ENCODE data around the gene CLEC6A.

DNA sequence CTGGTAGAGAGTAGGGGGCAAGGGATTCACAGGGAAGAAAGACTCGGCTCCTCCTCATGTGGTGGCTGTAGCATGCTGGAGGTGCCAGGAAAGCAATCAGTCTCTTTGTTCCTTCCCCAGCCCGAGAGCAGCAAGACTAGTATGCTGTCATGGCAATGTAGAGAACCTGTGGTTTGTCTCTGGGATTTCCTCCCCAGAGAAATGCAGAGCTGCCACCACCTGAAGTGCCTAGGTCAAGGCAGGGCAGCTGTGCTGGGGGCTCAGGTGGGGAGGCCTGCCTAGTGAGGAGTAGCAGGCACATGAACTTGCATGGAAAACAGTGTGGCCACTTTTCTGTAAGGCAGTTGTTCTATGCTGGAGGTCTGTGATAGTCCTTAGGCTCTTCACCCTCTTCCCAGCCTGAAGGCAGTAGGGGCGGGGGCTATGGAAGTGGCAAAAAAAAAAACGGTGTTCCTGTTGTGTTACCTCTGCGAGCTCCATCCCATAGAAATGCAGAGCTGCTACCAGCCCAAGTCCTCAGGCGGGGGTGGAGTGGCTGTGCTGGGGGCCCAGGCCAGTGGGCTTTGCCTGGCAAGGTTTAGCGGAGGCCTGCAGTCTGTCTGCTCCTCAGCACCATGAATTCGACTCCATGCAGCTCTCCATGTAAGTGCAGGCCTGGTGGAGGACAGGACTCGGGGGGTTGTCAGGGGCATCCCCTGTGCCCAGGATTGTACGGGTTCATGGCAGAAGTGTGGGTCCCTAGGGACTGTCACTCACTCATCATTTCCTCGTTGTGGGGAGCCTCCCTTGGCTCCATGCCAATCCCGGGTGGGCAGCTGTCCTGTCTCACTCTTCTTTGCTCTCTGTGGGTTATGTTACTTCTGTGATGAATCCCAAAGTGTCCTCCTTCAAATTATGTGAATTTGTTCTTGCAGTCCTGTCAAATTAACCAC lies 53.4 kb downstream of the CLEC6A start:
- TF ChIP-seq POLR2A (IDR thresholded peaks at IDR 0.05) (no peak), EP300 (IDR thresholded peaks at IDR 0.05) (no peak)

All from upper lobe of left lung (tissue), 4 donors.